IPS-15b (cell line): ENCODE measurements around the gene RPS6KL1.

Experiments used
- H3K27me3 ChIP-seq: one replicate; pipeline ENCODE4 v1.6.1; 2013; ENCODE audit warnings: low read length; ENCODE audit not compliant: control insufficient read depth, insufficient read depth
- H3K36me3 ChIP-seq: one replicate; pipeline ENCODE4 v1.6.1; 2013; ENCODE audit warnings: low read length; ENCODE audit not compliant: control insufficient read depth, insufficient read depth
- H3K4me1 ChIP-seq: one replicate; pipeline ENCODE4 v1.6.1; 2013; ENCODE audit warnings: mild to moderate bottlenecking, low read length; ENCODE audit not compliant: control insufficient read depth, insufficient read depth
- H3K4me3 ChIP-seq: one replicate; pipeline ENCODE4 v1.5.1; 2013; ENCODE audit warnings: low read depth, low read length
- H3K9ac ChIP-seq: one replicate; pipeline ENCODE4 v1.6.1; 2013; ENCODE audit warnings: low read depth, mild to moderate bottlenecking, low read length
- H3K9me3 ChIP-seq: one replicate; pipeline ENCODE4 v1.6.1; 2013; ENCODE audit warnings: mild to moderate bottlenecking, low read length; ENCODE audit not compliant: control insufficient read depth, insufficient read depth

The RPS6KL1 gene

DNA sequence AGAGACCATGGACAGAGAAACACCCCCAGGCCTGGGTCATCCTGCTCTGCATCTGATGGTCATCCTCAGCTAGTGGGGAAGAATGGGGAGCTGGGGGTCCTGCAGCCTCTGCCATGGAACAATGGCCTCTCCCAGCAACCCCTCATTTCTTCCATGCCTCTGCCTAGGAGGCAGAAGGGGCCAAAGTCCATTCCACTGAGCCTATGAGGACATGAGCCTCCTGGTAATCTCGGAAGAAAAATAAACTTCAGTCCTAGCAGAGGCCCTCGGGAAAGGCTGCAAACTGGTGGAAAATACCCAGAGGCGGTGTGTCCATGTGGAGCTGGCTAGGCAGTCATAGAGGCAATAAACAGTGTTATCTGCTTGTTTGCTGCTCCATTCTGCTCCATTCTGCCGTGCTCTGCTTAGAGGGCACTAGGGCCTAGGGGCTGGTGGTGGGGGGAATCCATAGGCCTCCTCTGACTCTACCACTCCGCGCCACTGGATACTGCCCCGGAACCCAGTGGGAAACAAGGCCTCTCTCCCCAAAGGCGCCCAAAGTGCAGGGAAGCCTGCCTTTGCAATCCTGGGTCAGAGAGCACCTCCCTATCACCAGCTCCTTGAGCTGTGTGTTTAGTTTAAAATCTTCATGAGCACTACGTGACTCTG lies 27.9 kb upstream of the RPS6KL1 start:
- Histone ChIP-seq H3K36me3 (no peaks in the 10 kb centered on the region), H3K9me3 (no peaks in the 10 kb centered on the region), H3K4me3 (no peak overlapping the region), H3K27me3 (peaks cover 2% of the 10 kb centered on the region), H3K4me1 (peaks cover 2% of the 10 kb centered on the region), H3K9ac (no peak overlapping the region)

DNA sequence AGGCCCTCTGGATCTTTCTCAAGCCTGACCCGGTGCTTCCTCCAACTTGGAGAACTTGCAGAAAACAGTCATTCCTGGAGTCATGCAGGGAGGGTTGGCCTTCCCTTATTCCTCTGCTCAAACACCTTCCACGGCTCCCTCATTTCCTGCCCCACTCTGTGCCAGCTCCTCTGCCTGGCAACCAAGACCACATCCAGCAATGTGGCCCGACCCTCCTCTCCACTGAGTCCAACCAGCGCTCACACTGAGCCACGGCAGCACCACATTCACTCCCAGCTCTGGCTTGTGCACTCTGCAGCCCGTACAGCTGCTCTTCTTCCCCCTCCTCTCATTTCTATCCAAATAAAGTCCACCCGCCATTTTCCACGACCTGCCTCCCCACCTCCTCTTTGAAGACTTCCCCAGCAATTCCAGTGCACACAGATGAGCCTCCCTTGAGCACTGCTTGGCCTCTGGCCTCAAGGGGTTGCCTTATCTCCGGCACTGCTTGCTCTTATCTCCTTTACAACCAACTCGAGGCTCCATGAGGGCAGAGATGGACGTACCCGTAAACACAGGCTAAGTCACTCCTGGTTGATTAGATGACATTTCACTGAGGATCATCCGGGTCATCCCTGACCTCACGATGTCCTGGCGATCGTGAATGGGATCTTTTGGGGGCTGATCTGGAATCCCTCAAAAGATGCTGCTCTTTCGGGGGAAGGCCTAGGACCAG lies 27.0 kb upstream of the RPS6KL1 start:
- H3K27me3 ChIP-seq, result no peaks in the 10 kb centered on the region
- no peaks in the 10 kb centered on the region for H3K4me1 ChIP-seq
- H3K4me3 ChIP-seq, result no peak overlapping the region
- no peaks in the 10 kb centered on the region for H3K36me3 ChIP-seq
- H3K9ac ChIP-seq, result no peak overlapping the region
- no peaks in the 10 kb centered on the region for H3K9me3 ChIP-seq

DNA sequence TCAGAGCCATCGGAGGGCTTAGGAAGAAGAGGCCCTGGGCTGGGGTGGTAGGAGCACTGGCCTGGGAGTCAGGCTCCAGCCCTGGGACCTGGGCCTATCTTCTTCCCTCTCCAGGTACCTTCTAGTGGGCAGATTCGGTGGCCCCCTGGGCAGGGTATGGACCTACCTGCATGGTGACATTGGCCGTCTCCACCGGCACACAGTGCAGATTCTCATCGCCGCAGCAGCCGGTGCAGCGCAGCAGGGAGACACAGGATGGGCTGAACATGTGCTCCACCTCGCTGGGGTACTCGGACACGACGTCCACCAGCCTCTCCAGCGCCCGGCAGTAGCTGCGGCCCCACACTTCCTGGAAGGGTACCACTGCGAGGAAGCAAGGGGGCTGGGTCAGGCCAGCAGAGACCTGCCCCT lies 26.1 kb upstream of the RPS6KL1 start:
- Histone ChIP-seq H3K27me3 (no peaks in the 10 kb centered on the region), H3K4me1 (no peaks in the 10 kb centered on the region), H3K9ac (no peak overlapping the region), H3K36me3 (no peaks in the 10 kb centered on the region), H3K9me3 (no peaks in the 10 kb centered on the region), H3K4me3 (no peak overlapping the region)

DNA sequence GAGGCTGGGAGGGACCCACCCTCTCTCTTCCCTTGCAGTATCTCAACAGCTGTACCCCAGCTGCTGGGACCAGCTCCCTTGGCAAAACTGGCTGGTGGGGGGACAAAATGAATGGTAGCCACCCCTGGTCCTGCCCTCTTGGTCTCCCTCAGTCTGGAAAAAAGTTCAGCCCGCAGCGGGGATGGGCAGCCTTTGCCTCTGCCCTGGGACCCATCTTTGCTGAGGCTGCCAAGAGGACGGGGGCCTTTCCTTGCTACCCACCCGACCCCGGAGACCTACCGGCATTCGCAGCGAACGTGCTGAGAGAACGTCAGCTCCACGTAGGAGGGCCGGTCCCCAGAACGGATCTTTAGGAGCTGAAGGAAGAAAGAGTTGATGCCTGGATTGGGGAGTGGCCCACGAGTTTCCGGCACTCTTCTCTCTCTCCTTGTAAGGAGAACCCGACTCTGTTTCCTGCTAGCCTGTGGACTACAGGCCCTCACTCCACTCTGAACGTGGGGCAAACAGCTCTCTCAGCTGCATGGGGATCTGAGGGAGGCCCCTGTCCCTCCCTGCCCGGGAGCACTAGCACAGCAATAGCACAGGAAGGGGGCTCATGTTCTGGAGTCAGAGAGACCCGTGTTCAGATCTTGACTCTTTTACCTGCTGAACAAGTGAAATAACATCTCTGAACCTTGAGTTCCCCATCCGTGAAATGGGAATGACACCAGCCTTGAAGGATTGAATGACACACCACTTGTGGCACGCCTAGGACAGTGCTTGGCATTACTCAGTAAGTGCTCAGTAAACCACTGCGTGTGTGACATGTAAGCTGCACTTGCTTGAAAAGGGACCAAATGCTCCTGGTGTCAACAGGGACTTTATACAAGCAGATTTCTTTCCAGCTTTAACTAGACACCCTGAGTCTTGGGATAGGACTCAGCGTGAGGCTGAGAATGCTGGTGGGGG lies 25.4 kb upstream of the RPS6KL1 start:
- no peaks in the 10 kb centered on the region for H3K4me1 ChIP-seq
- no peaks in the 10 kb centered on the region for H3K27me3 ChIP-seq
- H3K36me3 ChIP-seq, result no peaks in the 10 kb centered on the region
- H3K4me3 ChIP-seq, result no peak overlapping the region
- H3K9ac ChIP-seq, result no peak overlapping the region
- no peaks in the 10 kb centered on the region for H3K9me3 ChIP-seq

DNA sequence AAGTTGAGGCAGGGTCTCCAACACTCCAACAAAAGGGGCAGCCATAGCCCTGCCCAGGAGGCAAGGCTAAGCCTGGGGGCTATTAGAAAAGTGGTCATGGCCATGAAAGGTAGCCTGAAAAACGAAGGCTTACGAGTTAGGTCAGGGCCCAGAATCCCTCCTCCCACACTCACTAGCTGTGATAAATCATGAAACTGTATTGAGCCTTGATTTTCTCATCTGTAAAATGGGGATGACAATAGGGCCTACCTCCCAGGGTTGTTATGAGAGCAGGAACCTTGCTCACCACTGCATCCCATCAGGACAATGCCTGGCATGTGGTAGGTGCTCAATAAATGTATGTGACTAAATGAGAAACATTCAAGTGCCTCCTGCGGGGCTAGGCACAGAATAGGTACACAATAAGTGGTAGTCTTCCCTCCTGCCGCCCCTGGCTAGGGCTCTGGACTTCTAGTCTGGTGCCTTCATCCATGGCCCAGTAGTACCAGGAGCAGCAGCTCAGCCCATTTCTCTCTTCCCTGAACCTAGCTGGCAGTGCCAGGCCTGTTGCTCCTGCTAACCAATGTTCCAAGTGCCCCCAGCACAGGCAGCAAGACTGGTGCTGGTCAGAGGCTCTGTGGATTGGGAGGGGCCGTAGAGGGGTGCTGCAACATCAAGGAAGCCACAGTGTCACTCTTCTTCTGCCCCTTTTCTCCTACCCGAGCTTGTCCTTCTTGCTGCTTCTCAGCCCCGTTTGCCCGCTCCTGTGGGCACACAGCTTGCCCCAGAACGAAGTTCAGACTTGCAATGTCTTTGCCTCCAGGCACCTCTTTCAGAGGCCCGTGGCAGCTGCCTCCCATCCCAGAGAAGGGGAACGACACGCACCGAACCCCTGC lies 24.5 kb upstream of the RPS6KL1 start:
- no peaks in the 10 kb centered on the region for H3K27me3 ChIP-seq
- H3K4me3 ChIP-seq, result no peak overlapping the region
- no peaks in the 10 kb centered on the region for H3K9me3 ChIP-seq
- no peak overlapping the region for H3K9ac ChIP-seq
- no peaks in the 10 kb centered on the region for H3K4me1 ChIP-seq
- H3K36me3 ChIP-seq, result no peaks in the 10 kb centered on the region

DNA sequence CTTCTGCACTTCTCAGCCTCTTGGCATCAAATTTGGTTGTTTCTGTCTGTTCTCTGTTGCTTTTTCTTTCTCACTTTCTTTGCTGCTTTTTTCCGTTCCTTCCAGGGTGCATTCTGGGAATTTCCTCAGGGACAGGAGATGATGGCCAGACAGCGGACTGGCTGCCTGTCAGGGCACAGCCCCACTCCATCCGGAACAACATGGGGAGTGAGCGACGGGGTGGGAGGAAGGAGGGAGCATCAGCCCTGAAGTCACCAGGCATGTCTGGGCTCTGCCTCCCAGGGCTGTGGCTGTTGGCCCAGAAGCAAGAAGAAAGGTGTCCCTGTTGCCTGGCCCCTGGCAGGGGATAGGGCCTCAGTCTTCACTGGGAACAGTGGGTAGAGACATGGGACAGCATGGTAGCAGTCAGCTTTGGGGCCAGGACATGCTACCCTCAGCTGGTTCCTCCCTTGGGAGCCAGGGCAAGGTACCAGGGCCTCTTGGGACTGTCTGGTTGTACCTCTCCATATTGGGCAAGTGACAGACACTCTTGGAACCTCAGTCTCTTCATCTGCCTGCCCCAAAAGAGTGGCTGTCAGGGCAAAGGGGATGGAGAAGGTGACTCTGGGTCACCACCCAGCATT lies 23.7 kb upstream of the RPS6KL1 start:
- no peaks in the 10 kb centered on the region for H3K9me3 ChIP-seq
- no peak overlapping the region for H3K4me3 ChIP-seq
- H3K27me3 ChIP-seq, result no peaks in the 10 kb centered on the region
- H3K36me3 ChIP-seq, result no peaks in the 10 kb centered on the region
- no peak overlapping the region for H3K9ac ChIP-seq
- no peaks in the 10 kb centered on the region for H3K4me1 ChIP-seq

DNA sequence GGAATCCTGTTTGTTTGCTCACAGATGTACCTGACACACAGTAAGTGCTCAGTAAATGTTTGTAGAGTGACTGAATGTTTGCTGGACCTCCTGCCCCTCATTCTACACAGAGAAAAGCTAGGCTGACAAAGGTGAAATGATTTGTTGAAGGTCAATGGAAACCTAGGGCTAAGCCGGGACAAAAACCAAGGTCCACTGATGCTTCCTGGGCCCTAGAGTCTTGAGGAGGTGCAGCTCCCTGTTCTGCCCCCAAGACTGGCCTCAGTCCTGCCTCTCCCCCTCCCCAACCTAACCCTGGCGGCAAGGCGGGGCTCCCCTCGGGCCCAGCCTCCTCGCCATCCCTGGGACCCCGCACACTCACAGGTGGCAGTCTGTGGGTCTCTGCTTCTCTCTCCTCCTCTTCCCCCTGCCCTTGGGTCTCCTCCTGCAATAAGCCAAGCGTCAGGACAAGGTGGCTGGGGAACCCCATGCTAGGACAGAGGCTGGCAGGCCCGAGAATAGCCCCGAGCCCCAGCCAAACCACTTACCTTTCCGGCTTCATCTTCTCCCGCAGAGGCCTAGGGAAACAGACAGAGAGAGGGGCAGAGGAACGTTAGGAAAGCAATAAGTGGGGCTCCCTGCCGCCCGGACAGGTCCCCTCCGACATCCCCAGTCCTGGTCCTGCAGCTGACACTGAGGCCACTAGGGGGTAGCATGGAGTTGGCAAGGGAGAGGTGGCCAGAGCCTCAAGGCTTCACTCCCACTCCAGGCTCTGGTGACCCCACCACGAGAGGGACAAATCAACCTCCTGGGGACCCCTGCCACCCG lies 23.0 kb upstream of the RPS6KL1 start:
- Histone ChIP-seq H3K36me3 (no peaks in the 10 kb centered on the region), H3K9ac (no peak overlapping the region), H3K4me1 (no peaks in the 10 kb centered on the region), H3K27me3 (no peaks in the 10 kb centered on the region), H3K9me3 (no peaks in the 10 kb centered on the region), H3K4me3 (no peak overlapping the region)

DNA sequence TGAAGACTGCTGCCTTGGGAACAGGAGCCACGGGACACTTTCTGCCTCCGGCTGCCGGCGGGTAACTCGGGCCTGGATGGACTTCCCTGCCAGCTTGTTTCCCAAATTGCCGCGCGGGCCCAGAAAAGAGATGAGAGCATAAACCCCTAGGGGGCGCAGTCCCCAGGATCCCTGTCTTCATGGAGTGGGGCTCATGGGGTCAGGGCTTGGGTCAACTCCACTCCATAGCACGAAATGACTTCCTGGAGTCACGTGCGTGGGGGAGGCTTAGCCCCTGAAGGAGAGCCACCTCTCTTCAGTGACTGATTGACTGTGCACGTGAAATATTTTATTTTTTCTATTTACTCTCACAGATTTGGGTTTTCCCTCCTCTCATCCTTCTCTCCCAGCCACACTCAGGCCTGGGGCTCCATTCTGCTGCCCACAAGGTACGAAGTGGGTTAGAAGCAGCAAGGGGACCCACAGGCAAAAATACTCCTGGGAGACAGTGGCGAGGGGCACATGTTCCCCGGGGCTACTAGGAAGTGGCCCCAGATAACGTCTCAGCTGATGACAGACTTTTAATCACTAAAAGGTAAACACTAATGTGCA lies 22.3 kb upstream of the RPS6KL1 start:
- Histone ChIP-seq H3K9ac (no peak overlapping the region), H3K27me3 (no peaks in the 10 kb centered on the region), H3K36me3 (no peaks in the 10 kb centered on the region), H3K4me3 (no peak overlapping the region), H3K9me3 (no peaks in the 10 kb centered on the region), H3K4me1 (no peaks in the 10 kb centered on the region)

DNA sequence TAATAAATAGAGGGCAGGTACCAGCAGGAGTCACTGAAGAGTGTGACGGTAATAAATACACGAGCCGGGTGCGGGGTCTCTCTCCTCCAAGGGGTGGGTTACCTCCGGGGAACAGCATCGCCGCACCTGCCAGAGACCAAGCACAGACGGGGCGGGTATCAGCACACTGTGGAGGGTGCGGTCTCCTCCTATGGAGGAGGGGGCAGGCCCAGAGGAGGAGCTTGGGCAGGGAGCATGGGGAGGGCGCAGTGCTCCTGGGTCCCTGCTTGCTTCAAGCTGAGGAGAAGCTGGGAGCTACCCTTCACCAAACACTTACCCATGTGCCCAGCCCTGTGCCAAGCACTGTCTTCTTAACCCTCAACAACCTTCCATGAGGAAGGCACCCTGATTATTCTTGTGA lies 19.5 kb upstream of the RPS6KL1 start:
- H3K4me1 ChIP-seq, result no peaks in the 10 kb centered on the region
- no peak overlapping the region for H3K9ac ChIP-seq
- H3K27me3 ChIP-seq, result no peaks in the 10 kb centered on the region
- no peak overlapping the region for H3K4me3 ChIP-seq
- H3K36me3 ChIP-seq, result no peaks in the 10 kb centered on the region
- H3K9me3 ChIP-seq, result no peaks in the 10 kb centered on the region

DNA sequence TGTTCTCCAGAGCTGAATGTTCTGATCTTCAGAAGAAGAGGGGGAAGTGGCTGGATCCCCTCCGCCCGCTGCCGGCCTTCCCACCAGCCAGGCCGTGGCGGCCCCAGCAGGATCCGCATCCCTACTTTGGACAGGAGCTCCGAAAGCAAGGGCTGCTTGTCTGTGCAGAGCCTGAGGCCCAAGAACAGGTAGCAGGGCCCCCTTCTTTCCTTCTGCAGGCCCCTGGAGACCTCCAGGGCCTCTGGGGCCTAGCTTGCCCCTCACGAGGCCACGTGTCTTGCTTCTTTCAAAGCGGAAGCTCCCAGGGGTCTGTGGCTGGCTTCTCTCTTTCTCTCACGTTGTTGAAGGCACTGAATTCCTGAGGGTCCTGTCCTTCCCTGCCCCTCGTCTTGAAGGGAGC lies 19.1 kb upstream of the RPS6KL1 start:
- Histone ChIP-seq H3K4me3 (no peak overlapping the region), H3K27me3 (no peaks in the 10 kb centered on the region), H3K9ac (no peak overlapping the region), H3K9me3 (no peaks in the 10 kb centered on the region), H3K36me3 (no peaks in the 10 kb centered on the region), H3K4me1 (no peaks in the 10 kb centered on the region)
